HG03571 (cell line): Measurements from ENCODE around the gene ALG12.
A peak's percentile ranks its signal among the peaks of the same experiment; 100 is the strongest.

Source experiments
- ATAC-seq: cut with Tn5 transposase; IDR thresholded peaks from one replicate; pipeline ENCODE4 v1.9.1; 2021; ENCODE audit not compliant: unreplicated experiment

Gene ALG12

DNA sequence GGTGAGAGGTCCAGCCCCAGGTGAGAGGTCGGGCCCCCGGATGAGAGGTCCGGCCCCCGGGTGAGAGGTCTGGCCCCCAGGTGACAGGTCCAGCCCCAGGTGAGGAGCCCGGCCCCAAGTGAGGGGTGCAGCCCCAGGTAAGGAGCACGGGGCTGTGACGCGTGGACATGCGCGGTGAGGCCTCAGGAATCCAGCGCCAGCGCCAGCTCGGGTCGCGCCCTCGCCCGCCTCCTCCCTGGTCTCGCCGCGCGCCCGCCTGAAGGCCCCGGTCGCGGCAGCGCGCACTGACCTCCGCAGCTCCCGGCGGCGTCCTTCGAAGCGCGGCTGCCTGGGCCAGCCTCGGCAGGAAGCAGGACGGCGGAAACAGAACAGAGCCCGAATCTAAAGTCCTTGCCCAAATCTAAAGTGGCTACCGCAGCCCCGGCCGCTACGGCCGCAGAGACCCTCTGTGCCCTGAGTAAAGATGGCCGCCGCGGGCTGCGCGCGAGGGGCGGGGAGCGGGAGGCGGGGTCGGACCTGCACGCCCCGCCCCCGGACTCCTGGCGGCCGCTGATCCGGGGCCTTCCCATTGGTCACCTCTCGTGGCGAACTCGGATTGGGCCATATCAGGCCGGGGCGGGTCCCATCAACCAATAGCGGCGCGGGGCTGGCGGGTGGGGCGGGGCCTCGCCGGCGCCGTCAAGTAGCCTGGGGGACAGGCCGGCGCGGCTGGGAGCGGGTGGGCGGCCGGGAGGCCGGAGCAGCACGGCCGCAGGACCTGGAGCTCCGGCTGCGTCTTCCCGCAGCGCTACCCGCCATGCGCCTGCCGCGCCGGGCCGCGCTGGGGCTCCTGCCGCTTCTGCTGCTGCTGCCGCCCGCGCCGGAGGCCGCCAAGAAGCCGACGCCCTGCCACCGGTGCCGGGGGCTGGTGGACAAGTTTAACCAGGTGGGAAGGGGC, at the start of gene ALG12, which contains the start of gene CRELD2:
Gene ALG12 (minus strand): TSS at position 465 of the 937 bp plus-strand sequence. CDS start 4,673 bp downstream, outside the sequence.
Gene CRELD2 (plus strand): TSS at position 661 of the 937 bp plus-strand sequence. CDS start 136 bp downstream, at position 797.
- peak; percentile 79 for ATAC-seq

DNA sequence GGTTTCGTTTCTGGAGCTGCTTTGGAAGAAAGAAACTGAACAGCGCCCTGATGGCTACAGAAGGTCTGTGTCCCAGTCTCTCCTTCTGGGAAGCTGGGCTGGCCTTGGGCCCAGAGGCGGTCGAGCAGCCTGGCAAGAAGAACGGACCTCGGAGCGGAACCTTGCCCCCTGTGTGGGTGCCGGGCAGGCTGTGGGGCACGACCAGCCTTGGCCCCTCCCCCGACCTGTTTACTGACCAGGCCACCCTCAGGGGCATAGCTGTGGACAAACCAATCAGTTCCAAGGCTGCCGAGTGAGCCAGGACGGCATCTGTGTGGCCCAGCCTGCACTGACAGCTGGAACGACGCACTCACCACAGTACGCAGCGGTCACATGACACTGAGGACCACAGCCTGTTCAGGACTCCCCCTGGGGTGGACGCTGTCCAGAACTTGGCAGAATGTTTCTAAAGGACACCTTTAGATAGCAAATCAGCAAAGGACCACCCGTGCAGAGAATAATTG, 49.5 kb upstream of the ALG12 start:
- no peak for ATAC-seq

DNA sequence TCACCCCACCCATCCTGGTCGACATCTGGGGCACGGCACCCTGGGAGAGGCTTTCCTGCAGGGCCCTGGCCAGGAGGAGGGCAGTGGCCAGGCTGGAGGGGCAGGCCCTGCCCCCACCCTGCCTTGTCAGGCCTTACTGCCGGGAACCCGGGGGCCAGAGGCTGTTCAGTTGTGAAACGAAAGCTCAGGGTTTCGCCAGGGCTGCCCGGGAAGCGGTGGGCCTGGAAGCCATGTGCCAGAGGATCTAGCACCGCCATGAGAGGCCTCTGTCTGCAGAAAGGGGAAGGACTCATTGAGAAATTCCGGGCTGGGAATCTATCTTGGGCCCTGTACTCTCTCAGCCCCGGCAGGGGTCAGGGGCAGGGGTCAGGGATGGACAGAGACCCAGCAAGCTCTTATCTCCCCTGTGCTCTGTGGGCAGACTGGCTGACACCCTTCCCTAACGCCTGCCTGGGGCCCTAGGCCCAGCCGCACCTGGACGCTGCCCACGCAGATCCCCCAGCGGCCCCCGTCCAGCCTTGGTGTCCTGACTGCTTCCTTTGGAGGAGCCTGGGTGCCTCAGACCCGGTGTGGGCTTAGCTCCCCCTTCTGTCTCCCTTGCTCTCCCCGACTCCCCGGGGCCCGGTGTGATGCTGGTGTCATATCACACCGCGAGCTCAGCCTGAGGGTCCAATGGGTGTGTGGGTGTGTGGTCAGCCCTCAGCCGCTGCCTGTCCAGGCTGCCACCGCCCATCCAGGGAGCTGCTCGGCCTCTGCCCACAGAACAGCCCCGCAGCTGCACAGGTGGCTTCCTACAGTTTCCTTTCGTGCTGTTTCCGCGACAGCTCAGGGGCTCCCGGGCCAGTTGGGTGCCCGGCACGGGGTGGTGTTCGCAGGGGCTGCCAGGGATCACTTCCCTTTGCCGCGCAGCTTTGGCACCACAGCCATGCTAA, 48.8 kb upstream of the ALG12 start:
- ATAC-seq = no peak

DNA sequence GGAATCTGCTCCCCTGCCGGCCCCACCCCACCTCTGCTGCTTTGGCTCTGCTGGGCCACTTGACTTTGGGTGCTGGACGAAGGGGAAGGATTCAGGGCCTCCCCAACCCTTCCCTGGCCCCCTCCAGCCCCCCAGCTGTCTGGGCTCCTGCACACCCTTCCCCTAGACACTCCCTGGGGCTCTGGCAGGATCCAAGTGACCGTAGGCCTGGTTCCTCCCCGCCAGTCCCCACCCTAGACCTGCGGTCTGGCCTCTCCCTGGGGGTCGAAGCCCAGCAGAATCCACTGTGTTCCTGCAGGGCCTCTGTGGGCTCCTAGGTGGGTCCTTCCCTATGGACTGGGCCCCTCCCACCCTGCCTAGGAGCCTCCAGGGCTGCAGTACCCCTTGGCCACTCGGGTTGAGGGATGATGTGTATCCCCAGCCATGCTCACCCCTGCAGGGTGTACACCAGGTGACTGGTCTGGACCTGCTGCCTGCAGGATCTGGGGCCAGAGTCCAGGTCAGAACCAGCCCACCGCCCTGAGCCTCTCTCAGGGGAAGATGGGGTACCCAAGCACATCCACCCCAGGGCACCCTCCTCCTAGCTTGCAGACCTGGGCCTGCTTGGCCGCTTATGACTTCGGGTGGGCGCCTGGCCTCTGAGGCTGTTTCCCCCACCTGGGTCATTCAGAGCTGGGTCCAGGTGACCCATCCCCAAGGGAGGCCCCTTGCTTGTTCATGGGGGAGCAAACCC, 48.0 kb upstream of the ALG12 start:
- no peak for ATAC-seq

DNA sequence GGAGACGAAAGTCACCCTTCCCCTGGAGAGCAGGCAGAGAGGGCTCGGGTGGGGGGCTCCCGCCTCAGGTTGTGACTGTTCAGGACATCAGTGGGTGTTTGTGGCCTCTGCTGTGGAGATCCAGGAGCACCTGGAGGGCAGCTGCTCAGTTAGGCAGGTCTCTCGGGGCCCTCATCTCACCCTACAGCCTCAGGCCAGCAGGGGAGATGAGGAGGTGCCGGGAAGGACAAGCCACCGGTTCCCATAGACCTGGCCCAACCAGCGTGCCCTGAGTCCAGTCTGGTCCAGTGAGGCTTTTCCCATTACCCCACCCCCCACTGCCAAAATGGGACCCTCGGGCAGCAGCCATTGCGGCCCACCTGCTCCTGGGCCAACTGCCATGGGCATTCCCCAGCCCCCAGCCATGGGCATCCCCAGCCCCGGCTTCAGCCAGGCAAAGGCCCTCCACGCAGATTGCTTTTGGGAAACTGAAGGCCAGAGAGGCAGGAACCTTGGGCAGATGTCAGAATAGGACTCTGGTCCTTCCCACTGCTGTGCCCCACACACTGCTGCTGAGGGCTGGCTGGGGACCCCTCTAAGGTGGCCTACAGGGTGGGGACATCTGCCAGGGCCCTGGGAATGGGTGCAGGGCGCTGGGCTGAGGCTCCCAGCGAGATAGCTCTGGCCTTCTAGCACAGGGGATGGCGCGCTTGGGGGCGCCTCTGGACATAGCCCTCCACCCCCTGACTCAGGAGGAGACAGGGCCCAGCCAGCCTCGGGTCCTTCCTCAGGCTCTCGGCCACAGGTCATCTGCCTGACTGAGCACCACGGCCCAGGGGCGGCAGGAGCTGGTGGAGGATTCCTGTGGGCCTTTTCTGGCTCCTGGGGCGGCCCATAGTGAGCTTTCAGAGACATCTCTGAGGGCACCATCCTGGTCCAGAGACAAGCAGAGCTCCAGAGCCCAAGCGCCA, 47.1 kb upstream of the ALG12 start:
- no peak for ATAC-seq

DNA sequence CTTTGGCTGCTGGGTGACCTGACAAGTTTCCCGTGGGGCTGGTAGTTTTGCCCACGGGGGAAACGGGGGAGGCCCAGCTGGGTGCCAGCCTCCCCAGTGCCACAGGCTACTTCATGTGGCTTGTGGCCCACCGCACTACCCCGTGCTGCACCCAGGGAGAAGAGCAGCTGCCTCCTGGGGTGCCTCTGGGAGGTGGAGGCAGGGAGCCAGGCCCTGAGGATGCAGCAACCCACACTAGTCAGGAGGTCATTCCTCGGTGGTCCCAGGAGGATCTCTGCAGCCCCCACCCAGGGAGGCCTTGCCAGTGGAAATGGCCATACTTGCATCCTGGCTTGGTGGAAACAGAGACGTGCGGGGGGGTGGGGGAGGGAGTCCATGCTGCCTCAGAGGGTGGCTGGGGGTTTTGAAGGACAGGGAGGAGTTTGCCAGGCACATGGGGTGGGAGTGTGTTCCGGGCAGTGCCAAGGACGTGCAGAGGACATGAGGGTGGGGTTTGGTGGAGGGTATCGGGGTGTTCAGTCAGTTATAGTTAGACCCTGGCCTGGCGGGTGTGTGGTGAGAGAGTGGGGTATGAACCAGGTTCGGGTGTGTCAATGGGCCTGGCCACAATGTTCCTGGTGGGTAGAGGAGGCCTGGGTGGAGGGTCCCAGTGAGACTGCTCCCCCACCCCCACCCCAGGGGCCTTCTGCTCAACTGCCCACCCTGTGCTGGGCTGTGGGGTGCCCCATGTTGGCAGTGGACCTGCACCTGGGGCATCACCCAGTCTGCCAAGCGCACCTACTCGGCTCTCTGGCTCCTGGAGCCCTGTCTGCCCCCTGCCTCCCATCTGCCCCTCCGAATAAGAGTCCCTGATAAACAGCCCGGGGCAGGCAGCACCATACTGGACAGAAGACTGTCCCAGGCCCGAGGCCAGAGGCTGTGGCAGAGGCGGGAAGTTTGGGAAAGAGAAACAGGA, 46.2 kb upstream of the ALG12 start:
- ATAC-seq = no peak

DNA sequence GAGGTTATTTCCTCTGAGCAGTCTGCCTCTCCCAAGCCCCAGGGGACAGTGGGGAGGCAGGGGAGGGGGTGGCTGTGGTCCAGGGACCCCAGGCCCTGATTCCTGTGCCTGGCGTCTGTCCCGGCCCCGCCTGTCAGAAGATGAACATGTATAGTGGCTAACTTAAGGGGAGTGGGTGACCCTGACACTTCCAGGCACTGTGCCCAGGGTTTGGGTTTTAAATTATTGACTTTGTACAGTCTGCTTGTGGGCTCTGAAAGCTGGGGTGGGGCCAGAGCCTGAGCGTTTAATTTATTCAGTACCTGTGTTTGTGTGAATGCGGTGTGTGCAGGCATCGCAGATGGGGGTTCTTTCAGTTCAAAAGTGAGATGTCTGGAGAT, 45.4 kb upstream of the ALG12 start:
- no peak for ATAC-seq

DNA sequence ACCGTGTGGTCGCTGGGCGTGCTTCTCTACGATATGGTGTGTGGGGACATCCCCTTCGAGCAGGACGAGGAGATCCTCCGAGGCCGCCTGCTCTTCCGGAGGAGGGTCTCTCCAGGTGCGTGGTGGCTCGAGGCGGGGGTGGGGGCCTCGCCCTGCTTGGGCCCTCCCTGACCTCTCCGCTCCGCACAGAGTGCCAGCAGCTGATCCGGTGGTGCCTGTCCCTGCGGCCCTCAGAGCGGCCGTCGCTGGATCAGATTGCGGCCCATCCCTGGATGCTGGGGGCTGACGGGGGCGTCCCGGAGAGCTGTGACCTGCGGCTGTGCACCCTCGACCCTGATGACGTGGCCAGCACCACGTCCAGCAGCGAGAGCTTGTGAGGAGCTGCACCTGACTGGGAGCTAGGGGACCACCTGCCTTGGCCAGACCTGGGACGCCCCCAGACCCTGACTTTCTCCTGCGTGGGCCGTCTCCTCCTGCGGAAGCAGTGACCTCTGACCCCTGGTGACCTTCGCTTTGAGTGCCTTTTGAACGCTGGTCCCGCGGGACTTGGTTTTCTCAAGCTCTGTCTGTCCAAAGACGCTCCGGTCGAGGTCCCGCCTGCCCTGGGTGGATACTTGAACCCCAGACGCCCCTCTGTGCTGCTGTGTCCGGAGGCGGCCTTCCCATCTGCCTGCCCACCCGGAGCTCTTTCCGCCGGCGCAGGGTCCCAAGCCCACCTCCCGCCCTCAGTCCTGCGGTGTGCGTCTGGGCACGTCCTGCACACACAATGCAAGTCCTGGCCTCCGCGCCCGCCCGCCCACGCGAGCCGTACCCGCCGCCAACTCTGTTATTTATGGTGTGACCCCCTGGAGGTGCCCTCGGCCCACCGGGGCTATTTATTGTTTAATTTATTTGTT, 44.8 kb upstream of the ALG12 start:
- ATAC-seq = no peak

DNA sequence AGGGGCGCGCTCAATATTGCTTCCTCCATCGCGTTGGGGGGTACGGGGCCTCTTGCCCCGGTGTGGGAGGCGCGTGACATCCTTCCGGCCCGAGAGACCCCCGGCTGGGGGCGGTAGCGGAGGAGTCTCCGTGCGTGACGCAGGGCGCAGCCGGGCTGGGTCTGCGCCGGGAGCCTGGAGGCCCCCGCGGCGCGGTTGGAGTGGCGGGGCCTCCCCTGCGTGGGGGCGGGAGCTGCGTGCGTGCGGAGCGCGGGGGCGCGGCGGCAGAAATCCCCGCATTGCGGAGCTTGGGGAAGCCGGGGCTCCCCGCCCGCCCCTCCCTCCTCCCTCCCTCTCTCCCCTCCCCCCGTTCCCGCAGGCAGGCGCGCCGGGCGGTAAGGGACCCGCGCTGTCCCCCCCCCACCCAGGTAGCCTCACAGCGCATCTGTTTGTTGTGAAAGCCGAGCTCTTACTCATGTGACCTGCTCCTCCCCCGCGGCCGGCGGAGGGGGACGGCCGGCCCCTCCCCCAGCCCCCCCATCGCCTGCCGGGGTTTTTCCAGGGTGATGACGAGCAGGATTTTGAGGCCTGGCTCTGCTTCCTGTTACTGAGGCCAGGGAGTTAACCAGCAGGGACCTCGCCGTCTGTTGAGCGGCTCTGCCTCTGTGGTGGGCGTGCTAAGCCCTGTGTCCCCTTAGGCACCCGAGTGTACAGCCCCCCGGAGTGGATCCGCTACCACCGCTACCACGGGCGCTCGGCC, 43.9 kb upstream of the ALG12 start:
- ATAC-seq = no peak

DNA sequence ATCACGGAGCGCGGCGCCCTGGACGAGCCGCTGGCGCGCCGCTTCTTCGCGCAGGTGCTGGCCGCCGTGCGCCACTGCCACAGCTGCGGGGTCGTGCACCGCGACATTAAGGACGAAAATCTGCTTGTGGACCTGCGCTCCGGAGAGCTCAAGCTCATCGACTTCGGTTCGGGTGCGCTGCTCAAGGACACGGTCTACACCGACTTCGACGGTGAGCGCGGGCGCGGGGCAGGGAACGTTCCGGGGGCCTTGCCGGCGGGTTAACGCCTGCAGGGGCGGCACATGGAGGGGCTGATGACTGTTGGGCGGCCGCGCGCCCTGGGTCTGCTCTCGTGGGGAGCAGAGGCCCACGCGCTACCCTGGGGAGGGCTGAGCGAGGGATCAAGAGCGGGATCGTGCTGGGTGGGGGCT, 43.4 kb upstream of the ALG12 start:
- no peak for ATAC-seq

DNA sequence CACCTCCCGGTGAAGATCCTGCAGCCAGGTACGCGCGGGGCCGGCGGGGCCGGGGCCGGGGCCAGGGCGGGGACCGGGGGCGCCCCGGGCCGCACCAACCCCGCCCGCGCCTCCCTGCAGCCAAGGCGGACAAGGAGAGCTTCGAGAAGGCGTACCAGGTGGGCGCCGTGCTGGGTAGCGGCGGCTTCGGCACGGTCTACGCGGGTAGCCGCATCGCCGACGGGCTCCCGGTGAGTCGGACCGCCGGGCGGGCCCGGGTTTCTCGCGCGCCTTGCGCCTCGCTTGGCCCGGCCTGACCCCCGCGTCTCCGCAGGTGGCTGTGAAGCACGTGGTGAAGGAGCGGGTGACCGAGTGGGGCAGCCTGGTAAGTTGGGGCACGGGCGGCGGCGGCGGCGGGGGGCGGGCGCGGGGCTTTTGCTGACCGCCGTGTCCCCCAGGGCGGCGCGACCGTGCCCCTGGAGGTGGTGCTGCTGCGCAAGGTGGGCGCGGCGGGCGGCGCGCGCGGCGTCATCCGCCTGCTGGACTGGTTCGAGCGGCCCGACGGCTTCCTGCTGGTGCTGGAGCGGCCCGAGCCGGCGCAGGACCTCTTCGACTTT, 42.9 kb upstream of the ALG12 start:
- ATAC-seq = no peak

DNA sequence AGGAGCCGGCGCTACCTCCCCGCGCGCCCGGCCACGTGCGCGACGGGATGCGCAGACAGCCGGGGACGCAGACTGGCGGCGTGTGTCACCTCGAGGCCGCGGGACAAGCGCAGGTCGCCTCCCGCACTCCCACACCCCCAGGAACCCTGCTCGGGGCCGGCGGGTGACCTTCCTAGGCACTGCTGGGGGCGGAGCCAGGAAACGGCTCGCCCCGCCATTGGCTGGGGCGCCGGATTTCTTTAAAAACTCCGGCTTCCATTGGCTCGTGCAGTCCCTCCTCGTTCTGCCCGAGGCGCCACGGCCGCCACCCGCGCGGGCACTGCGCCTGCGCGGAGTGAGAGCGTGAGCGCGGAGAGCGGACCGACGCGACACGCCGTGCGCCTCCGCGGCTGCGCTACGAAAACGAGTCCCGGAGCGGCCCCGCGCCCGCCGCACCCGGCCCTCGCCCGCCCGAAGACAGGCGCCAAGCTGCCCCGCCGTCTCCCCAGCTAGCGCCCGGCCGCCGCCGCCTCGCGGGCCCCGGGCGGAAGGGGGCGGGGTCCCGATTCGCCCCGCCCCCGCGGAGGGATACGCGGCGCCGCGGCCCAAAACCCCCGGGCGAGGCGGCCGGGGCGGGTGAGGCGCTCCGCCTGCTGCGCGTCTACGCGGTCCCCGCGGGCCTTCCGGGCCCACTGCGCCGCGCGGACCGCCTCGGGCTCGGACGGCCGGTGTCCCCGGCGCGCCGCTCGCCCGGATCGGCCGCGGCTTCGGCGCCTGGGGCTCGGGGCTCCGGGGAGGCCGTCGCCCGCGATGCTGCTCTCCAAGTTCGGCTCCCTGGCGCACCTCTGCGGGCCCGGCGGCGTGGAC, 42.1 kb upstream of the ALG12 start, which contains the start of gene PIM3:
Gene PIM3 (plus strand): TSS at position 614 of the 846 bp plus-strand sequence. CDS start 176 bp downstream, at position 790.
- peak; percentile 42 for ATAC-seq

DNA sequence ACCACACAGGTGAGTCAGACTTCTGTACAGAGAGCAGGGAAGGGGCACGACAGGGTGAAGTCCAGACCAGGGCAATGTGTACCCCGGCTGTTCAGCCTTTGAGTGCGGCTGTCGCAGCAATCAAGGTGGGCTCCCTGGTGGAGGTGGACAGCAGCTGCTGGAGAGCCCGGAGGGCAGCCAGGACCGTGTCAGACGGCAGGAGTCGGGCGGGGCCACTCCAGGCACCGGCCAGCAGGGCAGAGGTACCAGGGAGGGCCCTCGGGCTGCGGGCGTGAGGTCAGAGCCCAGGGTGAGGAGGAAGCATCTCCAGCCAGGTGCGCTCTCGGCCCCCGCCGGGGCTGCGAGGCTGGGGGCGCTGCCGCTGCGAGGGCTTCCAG, 41.5 kb upstream of the ALG12 start:
- no peak for ATAC-seq

DNA sequence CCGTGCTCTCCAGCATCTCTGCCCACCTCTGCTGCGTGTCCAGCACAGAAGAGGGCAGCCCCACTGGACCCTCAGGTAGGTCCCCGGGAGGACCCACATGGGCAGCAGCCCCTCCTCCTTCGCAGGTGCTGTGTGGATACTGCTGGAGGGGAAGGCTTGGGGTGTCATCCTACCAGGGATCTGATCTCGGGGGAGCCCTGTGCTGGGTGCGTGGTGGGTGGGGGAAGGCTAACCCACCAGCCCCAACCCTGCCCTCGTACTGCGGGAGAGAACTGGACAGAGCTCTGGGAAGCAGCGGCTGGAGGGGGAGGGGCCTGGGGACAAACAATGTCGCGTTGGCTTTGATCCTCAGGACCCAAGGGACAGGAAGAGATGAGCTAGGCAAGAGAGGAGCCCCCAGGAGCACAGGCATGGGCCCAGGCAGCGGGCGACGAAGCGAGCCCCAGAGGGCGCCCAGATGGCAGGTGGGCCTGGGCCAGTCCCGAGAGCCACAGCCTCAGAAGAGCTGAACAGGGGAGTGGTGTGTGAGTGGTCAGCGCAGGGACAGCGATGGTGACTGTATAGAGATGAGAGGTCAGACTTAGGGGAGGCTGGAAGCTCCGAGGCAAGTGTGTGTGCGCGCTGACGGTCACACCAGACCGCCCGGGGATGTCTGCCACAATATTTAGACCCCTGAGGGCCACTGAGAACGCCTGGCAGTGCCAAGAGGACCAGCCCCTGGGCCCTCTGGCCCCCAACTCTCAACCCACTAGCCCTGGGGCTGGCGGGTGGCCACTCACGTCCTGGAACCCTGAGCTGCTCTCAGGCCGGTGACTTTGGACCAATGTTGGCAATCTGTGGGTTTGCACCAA, 40.9 kb upstream of the ALG12 start:
- ATAC-seq = no peak
